K562 (cell line): ENCODE measurements around the gene EML1. TPM values are rescaled to one million over a fixed set of nuclear protein-coding genes. Genes with fewer than 3 reads are reported as not detected.

Source experiments
- ATAC-seq: fragments of 200-7000 bp; cut with Tn5 transposase; 3 replicates; pipeline ENCODE4 v1.9.1; 2020; ENCODE audit warnings: moderate library complexity
- BruUV-seq: library from RNA; stranded (reverse); fragments of 400-500 nt; replicated peaks from 2 replicates; lab custom pipeline; 2021; lab: Mats Ljungman, UMichigan
- CTCF ChIA-PET: fragments of 300-600 bp; formaldehyde crosslinking; extraction: SDS; loops from one replicate; lab custom pipeline; 2021; ENCODE audit warnings: low intra/inter-chr PET ratio; lab: Yijun Ruan, JAX
- POLR2A ChIA-PET: fragments of 300-600, 350-650 bp; sonication (Branson Sonifier 250); formaldehyde crosslinking; extraction: SDS; loops from one replicate; lab custom pipeline; 2021; ENCODE audit warnings: antibody characterized with exemption, inconsistent platforms; lab: Yijun Ruan, JAX
- DNase-seq, 4 experiments: peaks; one replicate each; pipeline versions ENCODE4 v3.0.0 to v3.0.0-alpha.2; 2011 to 2018; ENCODE audit warnings: low spot score in 3 of 4, mixed read lengths in 3 of 4; ENCODE audit errors: extremely low read depth in 1 of 4
- FAIRE-seq: peaks from 2 replicates; lab custom pipeline; 2011; peaks lifted over from hg19 to GRCh38; lab: Jason Lieb, UNC
- H2AFZ ChIP-seq: 2 replicates; pipeline ENCODE4 v1.6.0; 2011; ENCODE audit warnings: low read depth, low read length, control low read depth, inconsistent platforms
- H3K27ac ChIP-seq: fragments of 200-600 bp; 3 replicates; pipeline ENCODE4 v1.8.0; 2011; ENCODE audit warnings: low read depth, mild to moderate bottlenecking, control low read depth, inconsistent platforms, low read length, moderate library complexity, mixed read lengths; ENCODE audit errors: extremely low read depth
- H3K27me3 ChIP-seq, 2 experiments: fragments of 300-600 bp in 1 of 2; 2 replicates in 1 of 2; 3 replicates in 1 of 2; pipeline versions ENCODE4 v1.6.0 to v1.8.0; 2011; ENCODE audit warnings: inconsistent platforms in 2 of 2, low read length in 2 of 2, mild to moderate bottlenecking in 1 of 2, mixed read lengths in 1 of 2, moderate library complexity in 1 of 2; ENCODE audit not compliant: control insufficient read depth in 2 of 2, insufficient read depth in 2 of 2
- H3K36me3 ChIP-seq: fragments of 300-600 bp; 3 replicates; pipeline ENCODE4 v1.8.0; 2011; ENCODE audit warnings: mild to moderate bottlenecking, low read length, inconsistent platforms; ENCODE audit not compliant: control insufficient read depth, insufficient read depth
- H3K4me1 ChIP-seq, 2 experiments: fragments of 200-600 bp in 1 of 2; replicated peaks in 1 of 2; 2 replicates in 1 of 2; 3 replicates in 1 of 2; pipeline versions ENCODE4 v1.5.1 to v1.8.0; 2011; ENCODE audit warnings: inconsistent platforms in 2 of 2, low read length in 2 of 2, mild to moderate bottlenecking in 1 of 2, mixed read lengths in 1 of 2, moderate library complexity in 1 of 2; ENCODE audit not compliant: control insufficient read depth in 2 of 2, insufficient read depth in 2 of 2
- H3K4me2 ChIP-seq: 2 replicates; pipeline ENCODE4 v1.6.1; 2011; ENCODE audit warnings: low read length, control low read depth, inconsistent platforms, mixed read lengths; ENCODE audit not compliant: insufficient read depth
- H3K4me3 ChIP-seq: fragments of 200-600 bp; sonication (generic), shearing (Covaris generic); 2 replicates; pipeline ENCODE4 v1.5.1; 2016; ENCODE audit warnings: control low read depth, inconsistent platforms
- H3K79me2 ChIP-seq: fragments of 200-600 bp; 3 replicates; pipeline ENCODE4 v1.8.0; 2011; ENCODE audit warnings: low read length, inconsistent platforms; ENCODE audit not compliant: control insufficient read depth, insufficient read depth
- H3K9ac ChIP-seq, 2 experiments: 2 replicates each; pipeline versions ENCODE4 v1.6.0 to v1.6.1; 2011; ENCODE audit warnings: low read depth in 2 of 2, low read length in 2 of 2, control low read depth in 1 of 2, inconsistent platforms in 1 of 2, mild to moderate bottlenecking in 1 of 2, mixed read lengths in 1 of 2; ENCODE audit not compliant: insufficient read depth in 1 of 2
- H3K9me1 ChIP-seq: one replicate; pipeline ENCODE4 v1.6.0; 2011; ENCODE audit warnings: inconsistent platforms, mild to moderate bottlenecking, low read length, moderate library complexity; ENCODE audit not compliant: control insufficient read depth, insufficient read depth
- H3K9me3 ChIP-seq: replicated peaks from 2 replicates; pipeline ENCODE4 v1.5.1; 2011; ENCODE audit warnings: low read depth, low read length, inconsistent platforms; ENCODE audit not compliant: control insufficient read depth, insufficient read depth
- H4K20me1 ChIP-seq: replicated peaks from 2 replicates; pipeline ENCODE4 v1.6.1; 2011; ENCODE audit warnings: low read length, inconsistent platforms, mixed read lengths; ENCODE audit not compliant: control insufficient read depth, insufficient read depth
- ILK ChIP-seq: fragments of 450-650 bp; IDR thresholded peaks from 2 replicates; pipeline ENCODE4 v1.6.1; 2016; ENCODE audit warnings: missing genetic modification characterization, low read depth, mild to moderate bottlenecking, missing compliant biosample characterization, moderate library complexity, borderline replicate concordance
- PHF21A ChIP-seq: fragments of 450-650 bp; IDR thresholded peaks from 2 replicates; pipeline ENCODE4 v1.6.1; 2017; ENCODE audit warnings: low read depth, borderline replicate concordance
- WGBS: fragments of 100-300 bp; shearing (Covaris generic); methylation state at CpG from one replicate; pipeline ENCODE4 v1.1.6; 2016; ENCODE audit warnings: low coverage, mixed read lengths; ENCODE audit not compliant: insufficient coverage; ENCODE audit errors: missing lambda C conversion rate; 5-methylcytosine and 5-hydroxymethylcytosine counted together
- in situ Hi-C: fragments of 300-500 bp; cut with MboI; formaldehyde crosslinking; loops from 4 replicates; pipeline ENCODE4 v1.15.0; 2018; ENCODE audit warnings: inconsistent platforms, mixed read lengths
- intact Hi-C: fragments of 100-400 bp; cut with micrococcal nuclease; formaldehyde crosslinking; loops from 2 replicates; pipeline ENCODE4 v1.14.2; 2022
- polyA plus RNA-seq, 8 experiments: library from polyadenylated mRNA; depleted of rRNA in 4 of 8; stranded (reverse) in 5 of 8; unstranded in 3 of 8; fragments of >200 nt; fragmentation: Nextera tagmentation in 2 of 8; fragmentation: Illumina TruSeq in 1 of 8; extraction: Ambion mirVana in 2 of 8; extraction: Trizol in 1 of 8; gene quantifications; 2 replicates each; pipeline versions ENCODE4 v1.2.1 to v1.2.3, GENCODE V29; 2011 to 2014; ENCODE audit warnings: inconsistent platforms in 1 of 8, missing spikeins in 1 of 8
- total RNA-seq, 7 experiments: library from RNA; depleted of rRNA in 6 of 7; stranded (reverse); fragments of >200 nt in 6 of 7; fragmentation: Illumina TruSeq in 2 of 7; extraction: Trizol in 2 of 7; gene quantifications; 2 replicates each; pipeline versions ENCODE4 v1.2.1 to v1.2.3, GENCODE V29; 2011 to 2021; ENCODE audit warnings: low replicate concordance in 1 of 7
- TF ChIP-seq, protein P1 (sequence below): fragments of 450-650 bp; IDR thresholded peaks from one replicate; pipeline ENCODE4 v1.6.1; 2018; ENCODE audit warnings: mild to moderate bottlenecking, moderate library complexity; ENCODE audit not compliant: partially characterized antibody

Gene EML1
- total and polyA plus RNA-seq, 9 of the 15 experiments (the other 6 are each of a cell fraction or from before 2014, with no cell fraction given), result 0.01 to 0.35 (median 0.07) TPM; not detected in 2

- TF ChIP-seq ILK (tag), result no peak
- H3K36me3 ChIP-seq, result no peaks in the 10 kb centered on the region
- FAIRE-seq, result no peak
- no peaks in the 10 kb centered on the region for H4K20me1 ChIP-seq
- no peaks in the 10 kb centered on the region for H3K4me1 ChIP-seq
- BruUV-seq, result no TSS peak
- no peaks in the 10 kb centered on the region for H3K79me2 ChIP-seq
- no peaks in the 10 kb centered on the region for H3K9me3 ChIP-seq
- CTCF ChIA-PET, result no interaction called here
- no peak for DNase-seq
- H3K27ac ChIP-seq, result no peak overlapping the region
- no peak overlapping the region for H3K9ac ChIP-seq
- H2AFZ ChIP-seq, result no peak overlapping the region
- in situ Hi-C loops (no loop called here), intact Hi-C loops (no loop called here)
- no peak for ATAC-seq
- no peak overlapping the region for H3K4me3 ChIP-seq
- WGBS, result under 1% methylated on average over 10 of the region's 10 CpGs
- H3K27me3 ChIP-seq, result peaks cover 6 to 47% of the 10 kb centered on the region in 2 experiments; a peak in 4 of 5 replicates
- H3K4me2 ChIP-seq, result no peak overlapping the region
- H3K9me1 ChIP-seq, result no peaks in the 10 kb centered on the region
- POLR2A ChIA-PET, result interaction anchor here (0.7 to 0.8 kb wide), 2 partner anchors 12 to 30 kb away, joined by 3 read pairs; no protein-coding TSS in a partner anchor
These were observed 24.1 kb downstream of the EML1 start for GRCh38 chr14:99817331-99817730.

GRCh38 chr14:99818503-99819036, 25.4 kb downstream of the EML1 start:
- Histone ChIP-seq H3K4me2 (no peak overlapping the region), H3K9me1 (no peaks in the 10 kb centered on the region), H3K27ac (no peak overlapping the region), H3K9ac (no peak overlapping the region), H3K36me3 (no peaks in the 10 kb centered on the region), H3K9me3 (no peaks in the 10 kb centered on the region), H2AFZ (no peak overlapping the region), H4K20me1 (no peaks in the 10 kb centered on the region), H3K27me3 (peaks cover 9 to 50% of the 10 kb centered on the region in 2 experiments; a peak in 4 of 5 replicates), H3K4me3 (no peak overlapping the region), H3K79me2 (no peaks in the 10 kb centered on the region), H3K4me1 (no peaks in the 10 kb centered on the region)
- no TSS peak for BruUV-seq
- WGBS, result 0% methylated on average over 9 of the region's 11 CpGs
- ChIA-PET CTCF (no interaction called here), POLR2A (interaction anchor here (0.5 kb wide), 1 partner anchor 69 kb away, joined by 4 read pairs; no protein-coding TSS in a partner anchor)
- FAIRE-seq (no peak), ATAC-seq (no peak), DNase-seq (no peak)
- in situ Hi-C loops, result no loop called here
- TF ChIP-seq PHF21A, result no peak
- TF ChIP-seq, protein P1, sequence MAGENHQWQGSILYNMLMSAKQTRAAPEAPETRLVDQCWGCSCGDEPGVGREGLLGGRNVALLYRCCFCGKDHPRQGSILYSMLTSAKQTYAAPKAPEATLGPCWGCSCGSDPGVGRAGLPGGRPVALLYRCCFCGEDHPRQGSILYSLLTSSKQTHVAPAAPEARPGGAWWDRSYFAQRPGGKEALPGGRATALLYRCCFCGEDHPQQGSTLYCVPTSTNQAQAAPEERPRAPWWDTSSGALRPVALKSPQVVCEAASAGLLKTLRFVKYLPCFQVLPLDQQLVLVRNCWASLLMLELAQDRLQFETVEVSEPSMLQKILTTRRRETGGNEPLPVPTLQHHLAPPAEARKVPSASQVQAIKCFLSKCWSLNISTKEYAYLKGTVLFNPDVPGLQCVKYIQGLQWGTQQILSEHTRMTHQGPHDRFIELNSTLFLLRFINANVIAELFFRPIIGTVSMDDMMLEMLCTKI, result no peak
- intact Hi-C loops, result no loop called here
